GM12875 (cell line): Measurements from ENCODE around the gene SLC7A10.

Source experiments
- H3K4me3 ChIP-seq: one replicate; pipeline ENCODE4 v1.5.1; 2011; ENCODE audit warnings: low read depth, low read length, control low read depth
- TF ChIP-seq, protein P1 (sequence below): IDR thresholded peaks from 2 replicates; pipeline ENCODE4 v1.5.1; 2011; ENCODE audit warnings: low read depth, mild to moderate bottlenecking, control low read depth, inconsistent platforms, low read length, moderate library complexity, borderline replicate concordance; ENCODE audit not compliant: insufficient read depth

SLC7A10 gene

DNA sequence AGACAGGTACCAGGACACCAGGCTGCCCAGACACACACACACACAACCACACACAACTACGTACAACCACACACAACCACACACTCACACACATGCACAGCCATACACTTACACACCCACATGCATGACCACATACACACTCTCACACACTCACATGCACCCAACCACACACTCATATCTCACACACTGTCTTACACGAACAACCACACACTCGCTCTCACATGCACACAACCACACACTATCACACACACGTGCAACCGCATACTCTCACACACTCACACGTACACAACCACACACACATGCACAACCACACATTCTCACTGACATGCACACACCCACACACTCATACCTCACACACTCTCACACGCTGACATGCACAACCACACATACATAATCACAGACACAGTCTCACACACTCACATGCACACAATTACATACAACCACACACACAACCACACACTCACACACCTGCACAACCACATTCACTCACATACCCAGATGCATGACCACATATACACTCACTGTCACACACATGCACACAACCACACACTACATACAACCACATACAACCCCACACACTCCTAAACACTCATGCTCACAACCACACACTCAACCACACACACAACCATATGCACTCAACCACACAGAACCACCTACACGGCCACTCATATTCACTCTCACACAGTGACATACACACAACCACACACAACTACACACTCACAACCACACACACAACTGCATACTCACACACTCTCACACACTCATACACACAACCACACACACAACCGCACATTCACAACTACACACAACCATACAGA lies 7.6 kb upstream of the SLC7A10 start:
- TF ChIP-seq, protein P1, sequence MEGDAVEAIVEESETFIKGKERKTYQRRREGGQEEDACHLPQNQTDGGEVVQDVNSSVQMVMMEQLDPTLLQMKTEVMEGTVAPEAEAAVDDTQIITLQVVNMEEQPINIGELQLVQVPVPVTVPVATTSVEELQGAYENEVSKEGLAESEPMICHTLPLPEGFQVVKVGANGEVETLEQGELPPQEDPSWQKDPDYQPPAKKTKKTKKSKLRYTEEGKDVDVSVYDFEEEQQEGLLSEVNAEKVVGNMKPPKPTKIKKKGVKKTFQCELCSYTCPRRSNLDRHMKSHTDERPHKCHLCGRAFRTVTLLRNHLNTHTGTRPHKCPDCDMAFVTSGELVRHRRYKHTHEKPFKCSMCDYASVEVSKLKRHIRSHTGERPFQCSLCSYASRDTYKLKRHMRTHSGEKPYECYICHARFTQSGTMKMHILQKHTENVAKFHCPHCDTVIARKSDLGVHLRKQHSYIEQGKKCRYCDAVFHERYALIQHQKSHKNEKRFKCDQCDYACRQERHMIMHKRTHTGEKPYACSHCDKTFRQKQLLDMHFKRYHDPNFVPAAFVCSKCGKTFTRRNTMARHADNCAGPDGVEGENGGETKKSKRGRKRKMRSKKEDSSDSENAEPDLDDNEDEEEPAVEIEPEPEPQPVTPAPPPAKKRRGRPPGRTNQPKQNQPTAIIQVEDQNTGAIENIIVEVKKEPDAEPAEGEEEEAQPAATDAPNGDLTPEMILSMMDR = no peak
- H3K4me3 ChIP-seq = no peak overlapping the region

DNA sequence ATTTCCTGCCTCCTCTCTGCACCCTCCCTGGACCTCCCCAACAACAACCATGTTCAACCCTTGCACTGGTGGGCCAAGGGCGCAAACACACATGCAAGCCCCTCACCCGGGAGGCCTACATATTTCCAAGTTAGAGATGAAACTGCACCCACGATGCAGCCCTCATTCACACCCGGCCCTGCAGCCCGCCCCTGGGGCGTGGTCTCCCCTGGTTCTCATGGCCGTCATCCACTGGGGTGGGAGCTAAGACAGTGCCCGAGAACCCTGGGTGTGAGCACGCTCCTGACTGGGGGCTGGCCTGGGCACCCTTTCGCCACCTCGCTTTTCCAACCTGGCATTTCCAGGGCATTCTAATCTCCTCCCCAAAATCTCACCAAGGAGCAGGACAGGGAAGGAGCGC lies 7.0 kb upstream of the SLC7A10 start:
- TF ChIP-seq, protein P1 = no peak
- no peak overlapping the region for H3K4me3 ChIP-seq

GRCh38 chr19:33231511-33231910 lies 5.9 kb upstream of the SLC7A10 start:
- TF ChIP-seq, protein P1 = no peak
- no peak overlapping the region for H3K4me3 ChIP-seq

DNA sequence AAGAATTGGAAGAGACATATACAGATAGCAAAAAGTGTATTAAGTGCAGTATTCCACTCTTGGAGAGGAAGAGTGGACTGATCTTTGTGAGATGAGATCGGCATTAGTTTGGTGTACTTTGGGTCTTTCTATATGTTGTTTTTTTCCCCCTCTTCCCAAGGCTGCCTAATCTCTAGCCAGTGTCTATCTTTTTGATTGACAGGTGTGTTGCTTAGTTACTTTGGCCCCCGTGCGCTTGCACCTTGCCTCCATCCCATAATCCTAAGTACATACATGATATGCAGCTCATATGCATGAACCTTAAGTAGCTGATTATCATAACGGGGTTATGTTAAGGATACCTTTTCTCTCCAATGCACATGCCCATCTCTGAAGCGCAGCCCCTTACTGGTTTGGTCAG lies 4.3 kb upstream of the SLC7A10 start:
- TF ChIP-seq, protein P1 = no peak
- H3K4me3 ChIP-seq = no peak overlapping the region

DNA sequence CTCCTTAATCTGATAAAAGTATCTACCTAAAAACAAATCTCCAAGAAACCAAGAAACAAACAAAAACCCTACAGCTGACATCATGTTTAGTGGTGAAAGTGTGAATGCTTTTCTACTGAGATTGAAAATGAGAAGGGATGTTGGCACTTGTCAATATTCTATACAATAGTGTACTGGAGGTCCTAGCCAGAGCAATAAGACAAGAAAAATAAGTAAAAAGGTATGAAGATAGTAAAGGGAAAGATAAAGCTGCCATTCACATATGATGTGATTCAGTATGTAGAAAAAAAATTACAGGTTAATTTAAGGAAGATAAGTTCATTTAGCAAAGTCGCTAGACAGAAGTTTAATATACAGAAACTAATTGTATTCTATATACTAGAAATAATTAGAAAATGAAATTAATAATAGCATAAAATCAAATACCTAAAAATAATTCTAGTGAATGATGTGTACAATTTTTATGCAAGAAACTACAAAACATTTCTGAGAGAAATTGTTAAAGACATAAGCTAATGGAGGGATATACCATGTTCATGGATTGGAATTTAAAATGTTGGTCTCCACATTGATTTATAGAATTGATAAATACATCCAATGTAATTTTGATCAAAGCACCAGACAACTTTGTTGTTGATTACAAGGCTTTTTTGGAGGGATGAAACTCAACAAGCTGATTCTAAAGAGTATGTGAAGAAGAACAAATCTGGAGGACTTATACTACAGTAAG lies 2.4 kb upstream of the SLC7A10 start:
- TF ChIP-seq, protein P1 = no peak

GRCh38 chr19:33227242-33227650 lies 1.6 kb upstream of the SLC7A10 start:
- TF ChIP-seq, protein P1 = no peak
- H3K4me3 ChIP-seq = no peak overlapping the region

More for the DNA sequence above, 2.4 kb upstream of the SLC7A10 start:
- H3K4me3 ChIP-seq = no peak overlapping the region

DNA sequence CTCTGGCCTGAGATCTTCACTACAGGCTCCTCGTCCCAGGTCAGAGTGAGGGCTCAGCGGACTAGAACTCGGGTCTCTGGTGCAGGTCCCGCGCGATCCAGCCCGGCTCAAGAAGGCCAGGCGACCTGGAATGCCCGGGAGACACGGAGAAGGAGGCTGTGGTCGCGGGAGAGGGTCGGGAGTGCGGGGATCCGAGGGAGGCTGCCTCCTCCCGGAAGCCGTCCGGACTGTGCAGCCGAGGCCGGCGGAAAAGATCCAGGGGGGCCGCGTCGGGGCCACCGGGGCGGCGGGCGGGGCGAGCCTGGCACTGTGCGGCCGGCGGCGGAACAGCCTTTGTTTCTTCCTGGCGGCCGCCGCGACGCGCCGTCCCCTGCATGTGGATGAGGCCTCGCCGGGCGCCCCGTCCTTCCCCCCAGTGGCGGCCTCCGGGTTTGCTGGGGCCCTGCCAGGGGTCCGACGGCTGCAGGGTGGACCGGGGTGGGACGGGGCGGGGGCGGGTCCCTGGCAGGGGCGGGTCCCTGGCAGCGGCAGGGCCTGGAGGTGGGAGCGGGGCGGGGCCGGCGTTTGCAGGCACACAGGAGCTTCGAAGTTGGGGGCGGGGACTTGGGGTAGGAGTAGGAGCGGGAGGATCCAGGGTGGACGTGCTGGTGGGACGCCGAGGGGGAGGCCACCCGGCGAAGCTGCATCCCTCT lies 1.0 kb upstream of the SLC7A10 start:
- TF ChIP-seq, protein P1 = no peak
- H3K4me3 ChIP-seq = no peak overlapping the region
